SU-DHL-6 (cell line): ENCODE data around the gene KRT71.

Experiments used
- CTCF ChIP-seq: fragments of 200-600 bp; sonication (generic); IDR thresholded peaks from one replicate; pipeline ENCODE4 v1.5.1; 2017; ENCODE audit warnings: antibody characterized with exemption, mild to moderate bottlenecking, low read length, moderate library complexity; ENCODE audit not compliant: insufficient read depth, poor library complexity, severe bottlenecking
- EZH2phosphoT487 ChIP-seq: fragments of 200-600 bp; sonication (generic), shearing (Covaris generic); conservative IDR thresholded peaks from 2 replicates; pipeline ENCODE4 v1.6.1; 2018; ENCODE audit warnings: mild to moderate bottlenecking, antibody characterized with exemption, low read length, moderate library complexity, mixed read lengths

- TF ChIP-seq CTCF (no peak), EZH2phosphoT487 (no peak)
These were observed 33.0 kb upstream of the KRT71 start for GRCh38 chr12:52585946-52586345.
